Measurements from ENCODE around the gene XRCC4. TPM values are rescaled to one million over a fixed set of nuclear protein-coding genes. Genes with fewer than 3 reads are reported as not detected.
A peak's percentile ranks its signal among the peaks of the same experiment; 100 is the strongest.

XRCC4 gene
- total and polyA plus RNA-seq, 2 of the 13 experiments (the other 11 are each of a cell fraction or from before 2014, with no cell fraction given), result 2.8 to 12.6 TPM

GRCh38 chr5:83393504-83393866 is 316.1 kb downstream of the XRCC4 start:
- POLR2A ChIA-PET, result no interaction called here
- H3K4me3 ChIP-seq (replicated peaks in 1 of 3; ENCODE audit: insufficient read depth in 1 of 3, low read depth in 2 of 3, low read length in 3 of 3), result no peak overlapping the region
- H3K79me2 ChIP-seq (ENCODE audit: insufficient read depth, low read length), result no peaks in the 10 kb centered on the region
- no peaks in the 10 kb centered on the region for H4K20me1 ChIP-seq (ENCODE audit: insufficient read depth, low read length)
- DNase-seq (ENCODE audit: low spot score) (no peak), ATAC-seq (no peak), FAIRE-seq (no peak)
- in situ Hi-C loops (cut with HindIII; ENCODE audit: extremely low pct_ligation_motif_present, low pct_unique_long_range_greater_than_20kb), result no loop called here
- H3K4me1 ChIP-seq (ENCODE audit: insufficient read depth, low read length), result no peaks in the 10 kb centered on the region
- H3K36me3 ChIP-seq (replicated peaks in 1 of 2; ENCODE audit: control insufficient read depth in 1 of 2, insufficient read depth in 2 of 2, low read length in 2 of 2), result no peaks in the 10 kb centered on the region
- H3K27ac ChIP-seq (ENCODE audit: extremely low read length, insufficient read depth, low read length), result no peak overlapping the region
- BruUV-seq (replicated peaks), result no TSS peak
- intact Hi-C loops (cut with micrococcal nuclease; ENCODE audit: unreplicated experiment), result no loop called here
- no peaks in the 10 kb centered on the region for H3K9me3 ChIP-seq (ENCODE audit: low read length)
- no peak overlapping the region for H3K9ac ChIP-seq (ENCODE audit: insufficient read depth, low read depth, low read length)
- H3K27me3 ChIP-seq (ENCODE audit: control insufficient read depth in 1 of 2, insufficient read depth in 2 of 2, low read length in 2 of 2), result no peaks in the 10 kb centered on the region; a peak in 1 of 5 replicates
- TF ChIP-seq ZNF616 (CRISPR knock-in tag; IDR thresholded peaks at IDR 0.05; ENCODE audit: low read depth), result no peak
- TF ChIP-seq MAFF (IDR thresholded peaks at IDR 0.05; ENCODE audit: low read depth, low read length), result peak; percentile 53; the same call in 1 of the 2 replicates
- no peak for TF ChIP-seq CBFB (CRISPR knock-in tag; IDR thresholded peaks at IDR 0.05)
- no peak for TF ChIP-seq ARHGAP35 (CRISPR knock-in tag; IDR thresholded peaks at IDR 0.05; ENCODE audit: borderline replicate concordance)
- peak; percentile 41 to 82 for TF ChIP-seq MAFK (conservative IDR thresholded peaks at IDR 0.05 in 1 of 2, IDR thresholded peaks at IDR 0.05 in 1 of 2; ENCODE audit: low read length in 2 of 2)
- no peak overlapping the region for H3K4me2 ChIP-seq (ENCODE audit: low read depth, low read length)
- no peak overlapping the region for H2AFZ ChIP-seq (ENCODE audit: low read length)
- CTCF ChIA-PET (ENCODE audit: low intra/inter-chr PET ratio, low total read pairs), result no interaction called here
- WGBS (ENCODE audit: low lambda C conversion rate), result 0% methylated on average over 1 of the region's 1 CpG

- H3K4me1 ChIP-seq (ENCODE audit: insufficient read depth, low read length), result no peaks in the 10 kb centered on the region
- no peak overlapping the region for H3K27ac ChIP-seq (ENCODE audit: extremely low read length, insufficient read depth, low read length)
- ChIA-PET POLR2A (no interaction called here), CTCF (ENCODE audit: low intra/inter-chr PET ratio, low total read pairs) (no interaction called here)
- BruUV-seq (replicated peaks), result no TSS peak
- WGBS (ENCODE audit: low lambda C conversion rate), result 5% methylated on average over 2 of the region's 2 CpGs
- no peak overlapping the region for H3K4me3 ChIP-seq (replicated peaks in 1 of 3; ENCODE audit: insufficient read depth in 1 of 3, low read depth in 2 of 3, low read length in 3 of 3)
- DNase-seq (ENCODE audit: low spot score) (no peak), FAIRE-seq (no peak), ATAC-seq (no peak)
- no peaks in the 10 kb centered on the region for H3K9me3 ChIP-seq (ENCODE audit: low read length)
- intact Hi-C loops (cut with micrococcal nuclease; ENCODE audit: unreplicated experiment) (no loop called here), in situ Hi-C loops (cut with HindIII; ENCODE audit: extremely low pct_ligation_motif_present, low pct_unique_long_range_greater_than_20kb) (no loop called here)
- H2AFZ ChIP-seq (ENCODE audit: low read length), result no peak overlapping the region
- no peaks in the 10 kb centered on the region for H3K36me3 ChIP-seq (replicated peaks in 1 of 2; ENCODE audit: control insufficient read depth in 1 of 2, insufficient read depth in 2 of 2, low read length in 2 of 2)
- no peaks in the 10 kb centered on the region for H3K79me2 ChIP-seq (ENCODE audit: insufficient read depth, low read length)
- H3K27me3 ChIP-seq (ENCODE audit: control insufficient read depth in 1 of 2, insufficient read depth in 2 of 2, low read length in 2 of 2), result no peaks in the 10 kb centered on the region; a peak in 1 of 5 replicates
- no peak overlapping the region for H3K4me2 ChIP-seq (ENCODE audit: low read depth, low read length)
- no peak overlapping the region for H3K9ac ChIP-seq (ENCODE audit: insufficient read depth, low read depth, low read length)
- no peaks in the 10 kb centered on the region for H4K20me1 ChIP-seq (ENCODE audit: insufficient read depth, low read length)
- TF ChIP-seq KMT2B (CRISPR knock-in tag; IDR thresholded peaks at IDR 0.05), result no peak
- TF ChIP-seq TBX3 (IDR thresholded peaks at IDR 0.05; ENCODE audit: borderline replicate concordance), result no peak
- TF ChIP-seq ARID2 (CRISPR knock-in tag; IDR thresholded peaks at IDR 0.05; ENCODE audit: borderline replicate concordance), result no peak
- no peak for TF ChIP-seq KLF15 (CRISPR knock-in tag; IDR thresholded peaks at IDR 0.05; ENCODE audit: borderline replicate concordance)
- no peak for TF ChIP-seq CENPBD1 (CRISPR knock-in tag; IDR thresholded peaks at IDR 0.05; ENCODE audit: borderline replicate concordance, low read depth)
- TF ChIP-seq KMT2A (CRISPR knock-in tag; IDR thresholded peaks at IDR 0.05), result no peak
- no peak for TF ChIP-seq ZFP1 (CRISPR knock-in tag; IDR thresholded peaks at IDR 0.05)
- TF ChIP-seq ELF3 (CRISPR knock-in tag; IDR thresholded peaks at IDR 0.05), result no peak
- TF ChIP-seq SSRP1 (CRISPR knock-in tag; IDR thresholded peaks at IDR 0.05), result no peak
- TF ChIP-seq ZNF3 (CRISPR knock-in tag; IDR thresholded peaks at IDR 0.05), result no peak
- TF ChIP-seq ZNF543 (CRISPR knock-in tag; IDR thresholded peaks at IDR 0.05), result no peak
- no peak for TF ChIP-seq ZNF605 (CRISPR knock-in tag; IDR thresholded peaks at IDR 0.05)
- no peak for TF ChIP-seq NR2F2 (IDR thresholded peaks at IDR 0.05; ENCODE audit: borderline replicate concordance, low read depth)
- TF ChIP-seq FOXP4 (CRISPR knock-in tag; IDR thresholded peaks at IDR 0.05), result no peak
- TF ChIP-seq KAT2B (IDR thresholded peaks at IDR 0.05; ENCODE audit: borderline replicate concordance, low read depth, low read length), result no peak
- TF ChIP-seq HMGA1 (CRISPR knock-in tag; conservative IDR thresholded peaks at IDR 0.05), result no peak
Observed at GRCh38 chr5:83394190-83394589, 316.8 kb downstream of the XRCC4 start.
